OCI-LY7 (cell line): ENCODE measurements around the gene MPDZ. TPM values are rescaled to one million over a fixed set of nuclear protein-coding genes. Genes with fewer than 3 reads are reported as not detected.

ENCODE experiments used
- BruUV-seq: library from RNA; stranded (reverse); fragments of 400-500 nt; replicated peaks from 2 replicates; lab custom pipeline; 2021; lab: Mats Ljungman, UMichigan
- CTCF ChIA-PET: fragments of 300-600 bp; sonication (Branson Sonifier 250); formaldehyde crosslinking; loops from one replicate; lab custom pipeline; 2022; ENCODE audit warnings: antibody characterized with exemption; ENCODE audit not compliant: unreplicated experiment; lab: Charles Lee
- POLR2A ChIA-PET: fragments of 300-600 bp; sonication (Branson Sonifier 250); formaldehyde crosslinking; loops from one replicate; lab custom pipeline; 2022; ENCODE audit warnings: antibody characterized with exemption; lab: Charles Lee
- DNase-seq: peaks from one replicate; pipeline ENCODE4 v3.0.0-alpha.2; 2015; ENCODE audit warnings: low spot score
- H2AFZ ChIP-seq: fragments of 200-600 bp; sonication (generic), shearing (Covaris generic); 2 replicates; pipeline ENCODE4 v1.6.1; 2014; ENCODE audit warnings: mild to moderate bottlenecking, antibody characterized with exemption, low read length, moderate library complexity
- H3K27ac ChIP-seq: fragments of 200-600 bp; sonication (generic); 2 replicates; pipeline ENCODE4 v1.5.1; 2014; ENCODE audit warnings: mixed run types, low read depth, mild to moderate bottlenecking, moderate library complexity, low read length, inconsistent platforms; ENCODE audit not compliant: poor library complexity, severe bottlenecking
- H3K36me3 ChIP-seq: fragments of 200-600 bp; sonication (generic); 2 replicates; pipeline ENCODE4 v1.6.1; 2014; ENCODE audit warnings: mild to moderate bottlenecking, antibody characterized with exemption, low read length, moderate library complexity, mixed read lengths; ENCODE audit not compliant: insufficient read depth
- H3K4me1 ChIP-seq: fragments of 200-600 bp; sonication (generic); 2 replicates; pipeline ENCODE4 v1.5.1; 2014; ENCODE audit warnings: mild to moderate bottlenecking, low read length; ENCODE audit not compliant: insufficient read depth, poor library complexity, severe bottlenecking
- H3K4me2 ChIP-seq: fragments of 200-600 bp; sonication (generic); 2 replicates; pipeline ENCODE4 v1.6.1; 2014; ENCODE audit warnings: mild to moderate bottlenecking, low read length
- H3K4me3 ChIP-seq: fragments of 200-600 bp; sonication (generic); 2 replicates; pipeline ENCODE4 v1.5.1; 2014; ENCODE audit warnings: mild to moderate bottlenecking, low read depth, low read length; ENCODE audit not compliant: poor library complexity, severe bottlenecking
- H3K79me2 ChIP-seq: fragments of 200-600 bp; sonication (generic); 2 replicates; pipeline ENCODE4 v1.6.1; 2016; ENCODE audit warnings: low read depth, mild to moderate bottlenecking, low read length, moderate library complexity, mixed read lengths; ENCODE audit not compliant: insufficient read depth
- H3K9me2 ChIP-seq: fragments of 200-600 bp; sonication (generic); 2 replicates; pipeline ENCODE4 v1.6.1; 2016; ENCODE audit warnings: mild to moderate bottlenecking, low read length, mixed read lengths; ENCODE audit not compliant: insufficient read depth
- H3K9me3 ChIP-seq: fragments of 200-600 bp; sonication (generic); 2 replicates; pipeline ENCODE4 v1.6.1; 2014; ENCODE audit warnings: mild to moderate bottlenecking, mixed run types, low read length, mixed read lengths
- H4K20me1 ChIP-seq: fragments of 200-600 bp; sonication (generic); 2 replicates; pipeline ENCODE4 v1.6.1; 2014; ENCODE audit warnings: mild to moderate bottlenecking, antibody characterized with exemption, low read length, moderate library complexity, mixed read lengths; ENCODE audit not compliant: insufficient read depth
- CTCF ChIP-seq: fragments of 200-600 bp; sonication (generic); conservative IDR thresholded peaks from 2 replicates; pipeline ENCODE4 v1.5.1; 2014; ENCODE audit warnings: mild to moderate bottlenecking, antibody characterized with exemption, low read length, moderate library complexity, mixed read lengths
- EZH2phosphoT487 ChIP-seq: fragments of 200-600 bp; sonication (generic); IDR thresholded peaks from 2 replicates; pipeline ENCODE4 v1.6.1; 2018; ENCODE audit warnings: low read depth, borderline replicate concordance, mild to moderate bottlenecking, mixed run types, antibody characterized with exemption, low read length, moderate library complexity, mixed read lengths
- intact Hi-C: fragments of 100-400 bp; cut with micrococcal nuclease; formaldehyde crosslinking; loops from one replicate; pipeline ENCODE4 v1.10.0; 2022; ENCODE audit not compliant: unreplicated experiment
- total RNA-seq, 2 experiments: library from RNA; depleted of rRNA in 1 of 2; stranded (reverse); fragments of >200 nt in 1 of 2; shearing (Covaris generic) in 1 of 2; gene quantifications; 2 replicates each; pipeline ENCODE4 v1.2.3, GENCODE V29; 2014 to 2022

MPDZ gene
- total RNA-seq, 2 experiments from 2014 or later, result not detected

GRCh38 chr9:13127131-13127530 is 152.4 kb downstream of the MPDZ start:
- ChIA-PET POLR2A (no interaction called here), CTCF (no interaction called here)
- intact Hi-C loops, result no loop called here
- Histone ChIP-seq H3K36me3 (no peaks in the 10 kb centered on the region), H2AFZ (no peak overlapping the region), H3K9me3 (no peaks in the 10 kb centered on the region), H3K4me1 (no peaks in the 10 kb centered on the region), H3K9me2 (no peaks in the 10 kb centered on the region), H4K20me1 (no peaks in the 10 kb centered on the region), H3K4me2 (no peak overlapping the region), H3K27ac (no peak overlapping the region), H3K79me2 (no peaks in the 10 kb centered on the region), H3K4me3 (no peak overlapping the region)
- TF ChIP-seq EZH2phosphoT487, result no peak
- TF ChIP-seq CTCF, result no peak
- BruUV-seq, result no TSS peak
- DNase-seq, result no peak

- intact Hi-C loops, result no loop called here
- no peaks in the 10 kb centered on the region for H4K20me1 ChIP-seq
- no peak overlapping the region for H3K4me2 ChIP-seq
- no peaks in the 10 kb centered on the region for H3K79me2 ChIP-seq
- no peak overlapping the region for H2AFZ ChIP-seq
- no TSS peak for BruUV-seq
- H3K27ac ChIP-seq, result no peak overlapping the region
- H3K4me3 ChIP-seq, result no peak overlapping the region
- ChIA-PET POLR2A (no interaction called here), CTCF (no interaction called here)
- no peaks in the 10 kb centered on the region for H3K4me1 ChIP-seq
- no peaks in the 10 kb centered on the region for H3K9me2 ChIP-seq
- no peak for DNase-seq
- no peak for TF ChIP-seq EZH2phosphoT487
- no peak for TF ChIP-seq CTCF
- no peaks in the 10 kb centered on the region for H3K9me3 ChIP-seq
- H3K36me3 ChIP-seq, result no peaks in the 10 kb centered on the region
Measured at GRCh38 chr9:13125261-13125660, 154.2 kb downstream of the MPDZ start.

- ChIA-PET CTCF (no interaction called here), POLR2A (no interaction called here)
- TF ChIP-seq CTCF, result no peak
- no peak for TF ChIP-seq EZH2phosphoT487
- Histone ChIP-seq H3K36me3 (no peaks in the 10 kb centered on the region), H2AFZ (no peak overlapping the region), H3K27ac (no peak overlapping the region), H4K20me1 (no peaks in the 10 kb centered on the region), H3K4me2 (no peak overlapping the region), H3K79me2 (no peaks in the 10 kb centered on the region), H3K4me1 (no peaks in the 10 kb centered on the region), H3K9me3 (no peaks in the 10 kb centered on the region), H3K4me3 (no peak overlapping the region), H3K9me2 (no peaks in the 10 kb centered on the region)
- BruUV-seq, result no TSS peak
- DNase-seq, result no peak
- intact Hi-C loops, result no loop called here
Measured at GRCh38 chr9:13122756-13123369, 156.6 kb downstream of the MPDZ start.
